NCI-H1417 treated with DMSO at 0.1 percent for 48 hours (cell line): Measurements from ENCODE around the gene EIF1.

Source experiments
- DNase-seq: peaks from one replicate; lab custom pipeline; 2025; lab: John Stamatoyannopoulos, UW

Gene EIF1

DNA sequence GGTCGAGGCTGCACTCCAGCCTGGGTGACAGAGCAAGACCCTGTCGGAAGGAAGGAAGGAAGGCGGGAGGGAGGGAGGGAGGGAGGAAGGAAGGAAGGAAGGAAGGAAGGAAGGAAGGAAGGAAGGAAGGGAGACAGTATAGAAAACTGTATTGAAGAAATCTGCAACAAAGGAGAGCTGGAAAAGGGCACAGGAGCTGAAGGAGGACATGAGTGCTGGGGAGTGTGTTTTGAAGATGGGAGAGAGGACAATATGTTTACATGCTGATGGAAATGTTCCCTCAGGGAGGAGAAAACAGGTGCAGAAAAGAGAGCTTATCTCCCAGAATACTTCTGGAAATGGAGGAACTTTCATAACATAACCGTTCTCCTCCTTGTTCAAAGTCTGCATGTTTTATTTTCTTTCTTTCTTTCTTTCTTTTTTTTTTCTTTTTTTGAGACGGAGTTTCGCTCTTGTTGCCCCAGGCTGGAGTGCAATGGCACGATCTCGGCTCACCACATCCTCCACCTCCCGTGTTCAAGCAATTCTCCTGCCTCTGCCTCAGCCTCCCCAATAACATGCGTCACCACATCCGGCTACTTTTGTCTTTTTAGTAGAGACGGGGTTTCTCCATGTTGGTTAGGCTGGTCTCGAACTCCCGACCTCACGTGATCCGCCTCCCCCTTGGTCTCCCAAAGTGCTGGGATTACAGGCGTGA lies 48.4 kb downstream of the EIF1 start:
- no peak for DNase-seq

DNA sequence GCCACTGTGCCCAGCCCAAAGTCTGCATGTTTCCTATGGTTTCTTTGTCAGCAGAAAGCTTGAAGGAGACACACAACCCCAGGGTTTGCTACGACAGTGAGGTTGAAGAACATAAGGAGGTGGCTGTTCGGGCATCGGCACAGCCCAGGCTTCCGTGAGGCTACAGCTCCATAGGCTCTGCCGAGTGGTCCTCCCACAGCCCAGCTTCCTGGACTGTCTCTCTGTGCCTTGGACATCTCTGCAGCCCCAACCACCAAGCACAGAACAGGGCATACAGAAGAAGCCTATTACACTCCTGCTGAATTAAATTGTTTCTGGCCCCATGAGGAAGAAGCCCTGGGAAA lies 49.0 kb downstream of the EIF1 start:
- no peak for DNase-seq

DNA sequence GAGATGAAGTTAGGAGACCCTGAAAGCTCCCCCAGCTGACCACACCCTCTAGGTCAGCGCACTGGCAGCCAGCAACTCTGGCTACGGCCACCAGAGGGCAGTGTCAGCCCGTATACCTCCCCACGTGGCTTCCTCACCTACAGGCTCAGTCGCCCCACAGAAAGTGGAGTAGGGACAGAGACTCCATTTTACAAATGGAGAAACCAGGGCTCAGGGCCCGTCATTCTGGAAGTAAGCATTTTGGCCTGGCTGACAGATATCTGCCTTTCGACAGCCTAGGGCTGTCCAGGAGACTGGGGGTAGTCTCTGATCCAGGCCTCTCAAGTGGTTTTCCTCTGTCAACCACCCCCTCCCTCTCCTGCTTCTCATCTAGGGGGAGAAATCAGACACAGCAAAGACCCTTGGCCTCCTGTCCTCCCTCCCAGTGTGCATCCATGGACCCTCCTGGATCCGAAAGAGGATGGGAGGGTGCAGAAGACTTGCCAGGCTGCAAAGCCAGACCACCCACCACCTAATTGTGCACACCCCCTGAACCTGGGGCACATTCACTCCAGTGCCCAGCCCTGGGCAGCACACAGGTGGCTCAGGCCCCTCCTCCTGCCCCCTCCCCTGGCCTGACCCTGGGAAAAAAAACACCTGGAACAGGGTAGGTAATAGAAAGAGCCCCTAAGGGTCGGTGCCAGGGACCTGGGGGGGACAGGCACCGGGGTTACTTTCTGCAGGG lies 49.6 kb downstream of the EIF1 start:
- DNase-seq: no peak

DNA sequence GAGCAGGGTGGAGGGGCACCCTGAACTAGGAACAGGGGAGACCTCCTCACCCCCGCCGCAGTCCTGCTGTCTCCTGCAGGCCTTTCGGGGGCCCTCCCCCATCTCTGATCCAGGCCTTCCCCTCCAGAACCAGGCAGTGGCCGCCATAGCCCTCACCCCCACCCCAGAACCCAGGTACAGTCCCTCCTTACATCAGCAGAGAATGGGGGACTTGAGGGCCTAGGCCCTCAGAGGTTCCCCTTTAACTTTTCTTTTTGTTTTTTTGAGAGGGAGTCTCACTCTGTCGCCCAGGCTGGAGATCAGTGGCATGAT lies 50.1 kb downstream of the EIF1 start:
- no peak for DNase-seq

DNA sequence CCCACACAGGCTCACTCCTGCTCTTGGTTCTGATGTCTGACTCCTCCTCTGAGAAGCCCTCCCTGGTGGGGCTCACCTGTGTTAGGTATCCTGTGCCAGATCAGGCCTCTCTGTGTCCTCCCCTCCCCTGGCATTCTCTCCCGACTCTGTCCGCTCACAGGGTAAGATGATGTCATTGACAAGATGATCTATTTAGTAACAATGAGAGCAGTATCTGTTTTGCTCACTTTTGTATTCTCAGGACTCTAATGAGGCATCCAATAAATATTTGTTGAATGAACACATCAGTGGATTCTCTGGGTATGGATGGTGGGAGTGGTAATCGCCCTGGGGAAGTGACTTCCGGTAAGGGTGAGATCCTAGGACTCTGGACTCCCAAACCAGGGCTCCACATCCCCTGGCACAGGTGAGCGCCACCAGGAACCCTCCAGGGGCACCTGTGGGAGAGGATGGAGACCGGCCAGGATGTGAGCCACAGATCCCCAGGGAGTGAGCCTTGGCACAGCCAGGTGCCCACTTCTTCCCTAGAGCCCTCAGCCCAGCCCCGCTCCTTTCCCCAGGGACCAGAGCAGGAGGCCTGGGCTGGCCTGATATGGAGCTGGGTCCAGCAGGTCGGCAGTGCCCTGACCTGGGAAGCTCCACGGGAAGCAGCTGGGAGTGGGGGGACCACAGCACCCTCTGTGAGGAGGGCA lies 51.1 kb downstream of the EIF1 start:
- no peak for DNase-seq

DNA sequence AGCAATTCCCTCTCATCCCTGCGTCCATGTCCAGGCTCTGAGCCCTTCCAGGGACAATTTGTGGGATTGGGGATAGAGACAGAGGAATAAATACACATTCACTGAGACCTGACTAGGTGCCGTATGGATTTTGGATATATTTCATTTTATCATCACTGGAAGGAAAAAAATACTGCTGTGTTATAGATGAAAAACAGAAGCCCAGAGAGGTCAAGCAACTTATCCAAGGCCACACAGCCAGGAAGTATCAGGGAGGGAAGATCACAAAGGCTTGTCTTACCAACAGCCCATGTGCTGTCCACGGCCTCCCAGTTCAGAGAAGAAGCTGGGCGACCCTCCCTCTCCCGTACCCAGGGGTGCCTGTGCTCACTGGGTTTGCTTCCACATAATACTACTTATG lies 51.8 kb downstream of the EIF1 start:
- no peak for DNase-seq

DNA sequence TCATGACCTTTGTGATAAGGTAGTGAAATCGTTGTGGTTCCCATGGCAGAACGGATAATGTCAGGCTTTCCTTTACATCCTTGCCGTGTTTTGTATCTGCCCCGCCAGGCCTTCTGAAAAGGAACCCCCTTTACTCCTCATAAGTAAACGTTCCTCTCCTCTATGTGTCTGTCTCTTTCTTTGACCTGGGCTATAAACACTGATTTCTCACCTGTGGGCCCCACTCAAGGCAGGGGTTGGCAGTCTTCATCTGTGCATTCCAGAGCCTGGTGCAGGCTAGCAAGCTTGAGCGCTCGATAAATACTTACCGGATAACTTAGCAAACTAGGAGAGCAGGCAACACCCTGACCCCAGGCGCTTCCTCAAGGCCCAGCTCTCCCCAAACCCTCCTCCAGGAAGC lies 53.0 kb downstream of the EIF1 start:
- DNase-seq: no peak
